ENCODE measurements around the gene PUSL1.

Gene PUSL1

GRCh38 chr1:1278620-1279019, 29.8 kb upstream of the PUSL1 start:
- DNase-seq (ENCODE audit: low read depth): no peak
- no peak for TF ChIP-seq CTCF (IDR thresholded peaks at IDR 0.05; ENCODE audit: low read depth, low read length, missing control alignments)
- H3K4me3 ChIP-seq (ENCODE audit: low read depth, low read length): no peak overlapping the region

- no peak for TF ChIP-seq CTCF (IDR thresholded peaks at IDR 0.05; ENCODE audit: low read depth, low read length, missing control alignments)
- no peak overlapping the region for H3K4me3 ChIP-seq (ENCODE audit: low read depth, low read length)
- DNase-seq (ENCODE audit: low read depth): no peak
These were observed 29.4 kb upstream of the PUSL1 start for GRCh38 chr1:1279028-1279427.

- no peak for DNase-seq (ENCODE audit: low read depth)
- no peak overlapping the region for H3K4me3 ChIP-seq (ENCODE audit: low read depth, low read length)
- TF ChIP-seq CTCF (IDR thresholded peaks at IDR 0.05; ENCODE audit: low read depth, low read length, missing control alignments): no peak
These were observed 27.5 kb upstream of the PUSL1 start for GRCh38 chr1:1280782-1281481.

- no peak for TF ChIP-seq CTCF (IDR thresholded peaks at IDR 0.05; ENCODE audit: low read depth, low read length, missing control alignments)
- DNase-seq (ENCODE audit: low read depth): no peak
- no peak overlapping the region for H3K4me3 ChIP-seq (ENCODE audit: low read depth, low read length)
These were observed 26.7 kb upstream of the PUSL1 start for GRCh38 chr1:1281533-1282321.

GRCh38 chr1:1282998-1283397, 25.4 kb upstream of the PUSL1 start:
- no peak for DNase-seq (ENCODE audit: low read depth)
- no peak overlapping the region for H3K4me3 ChIP-seq (ENCODE audit: low read depth, low read length)
- TF ChIP-seq CTCF (IDR thresholded peaks at IDR 0.05; ENCODE audit: low read depth, low read length, missing control alignments): no peak

GRCh38 chr1:1283821-1284220, 24.6 kb upstream of the PUSL1 start:
- TF ChIP-seq CTCF (IDR thresholded peaks at IDR 0.05; ENCODE audit: low read depth, low read length, missing control alignments): no peak
- no peak overlapping the region for H3K4me3 ChIP-seq (ENCODE audit: low read depth, low read length)
- no peak for DNase-seq (ENCODE audit: low read depth)

Measured in GM12864 (cell line).